Ovary (tissue), 3 donors: Measurements from ENCODE around the gene ITPR2.

Experiments
- POLR2A ChIP-seq: fragments of 450-650 bp; IDR thresholded peaks from one replicate; pipeline ENCODE4 v1.6.1; 2017; ENCODE audit warnings: antibody characterized with exemption, mild to moderate bottlenecking, moderate library complexity
- TF ChIP-seq, protein P1 (sequence below), 3 donors: fragments of 450-650 bp in 2 of 3; fragments of 200-600 bp in 1 of 3; IDR thresholded peaks; one replicate each; pipeline versions ENCODE4 v1.5.1 to v1.8.0; 2016 to 2022; ENCODE audit warnings: antibody characterized with exemption in 3 of 3, mild to moderate bottlenecking in 1 of 3
- donor health status: DM: no; HTN: no; CAD: no.

GRCh38 chr12:26372866-26373265 lies 460.1 kb downstream of the ITPR2 start:
- TF ChIP-seq, protein P1, sequence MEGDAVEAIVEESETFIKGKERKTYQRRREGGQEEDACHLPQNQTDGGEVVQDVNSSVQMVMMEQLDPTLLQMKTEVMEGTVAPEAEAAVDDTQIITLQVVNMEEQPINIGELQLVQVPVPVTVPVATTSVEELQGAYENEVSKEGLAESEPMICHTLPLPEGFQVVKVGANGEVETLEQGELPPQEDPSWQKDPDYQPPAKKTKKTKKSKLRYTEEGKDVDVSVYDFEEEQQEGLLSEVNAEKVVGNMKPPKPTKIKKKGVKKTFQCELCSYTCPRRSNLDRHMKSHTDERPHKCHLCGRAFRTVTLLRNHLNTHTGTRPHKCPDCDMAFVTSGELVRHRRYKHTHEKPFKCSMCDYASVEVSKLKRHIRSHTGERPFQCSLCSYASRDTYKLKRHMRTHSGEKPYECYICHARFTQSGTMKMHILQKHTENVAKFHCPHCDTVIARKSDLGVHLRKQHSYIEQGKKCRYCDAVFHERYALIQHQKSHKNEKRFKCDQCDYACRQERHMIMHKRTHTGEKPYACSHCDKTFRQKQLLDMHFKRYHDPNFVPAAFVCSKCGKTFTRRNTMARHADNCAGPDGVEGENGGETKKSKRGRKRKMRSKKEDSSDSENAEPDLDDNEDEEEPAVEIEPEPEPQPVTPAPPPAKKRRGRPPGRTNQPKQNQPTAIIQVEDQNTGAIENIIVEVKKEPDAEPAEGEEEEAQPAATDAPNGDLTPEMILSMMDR (IDR thresholded peaks at IDR 0.05) = no peak
- no peak for TF ChIP-seq POLR2A
